HG03064 (cell line): ENCODE results near the gene IRF6.

Experiments
- ATAC-seq: cut with Tn5 transposase; IDR thresholded peaks from one replicate; pipeline ENCODE4 v1.9.1; 2021; ENCODE audit warnings: low read depth; ENCODE audit not compliant: unreplicated experiment

IRF6 gene

GRCh38 chr1:209790286-209791193 is 15.4 kb downstream of the IRF6 start:
- ATAC-seq = no peak

GRCh38 chr1:209789245-209789644 is 16.7 kb downstream of the IRF6 start:
- no peak for ATAC-seq

GRCh38 chr1:209787551-209787950 is 18.4 kb downstream of the IRF6 start:
- ATAC-seq = no peak

GRCh38 chr1:209786146-209786545 is 19.8 kb downstream of the IRF6 start:
- no peak for ATAC-seq

- ATAC-seq = no peak
These were observed 20.4 kb downstream of the IRF6 start for GRCh38 chr1:209785592-209785991.

GRCh38 chr1:209784265-209785169 is 21.4 kb downstream of the IRF6 start, which contains the start of gene C1orf74:
Gene C1orf74, minus strand, starts transcription at chr1:209784559. Its CDS starts 925 bp downstream, at chr1:209783634.
- peak; percentile 99 for ATAC-seq

- ATAC-seq = no peak
These were observed 22.6 kb downstream of the IRF6 start for GRCh38 chr1:209783386-209783785.

GRCh38 chr1:209780268-209780667 is 25.7 kb downstream of the IRF6 start:
- no peak for ATAC-seq

- no peak for ATAC-seq
These were observed 27.8 kb downstream of the IRF6 start for GRCh38 chr1:209778102-209778501.

GRCh38 chr1:209777587-209777986 is 28.4 kb downstream of the IRF6 start:
- no peak for ATAC-seq

GRCh38 chr1:209775678-209776077 is 30.3 kb downstream of the IRF6 start:
- no peak for ATAC-seq

GRCh38 chr1:209774592-209774991 is 31.4 kb downstream of the IRF6 start:
- ATAC-seq = peak; percentile 48

GRCh38 chr1:209772126-209772525 is 33.8 kb downstream of the IRF6 start:
- no peak for ATAC-seq

GRCh38 chr1:209770636-209771415 is 35.1 kb downstream of the IRF6 start:
- ATAC-seq = no peak

- no peak for ATAC-seq
These were observed 36.0 kb downstream of the IRF6 start for GRCh38 chr1:209769971-209770370.

- peak; percentile 81 for ATAC-seq
These were observed 36.6 kb downstream of the IRF6 start for GRCh38 chr1:209769171-209769904.

GRCh38 chr1:209768354-209768774 is 37.6 kb downstream of the IRF6 start:
- peak; percentile 72 for ATAC-seq

- no peak for ATAC-seq
These were observed 38.2 kb downstream of the IRF6 start for GRCh38 chr1:209767706-209768105.

- no peak for ATAC-seq
These were observed 38.8 kb downstream of the IRF6 start for GRCh38 chr1:209767096-209767495.

- ATAC-seq = no peak
These were observed 39.9 kb downstream of the IRF6 start for GRCh38 chr1:209766051-209766450.
